Astrocyte of the cerebellum (primary cell): ENCODE data around the gene ATG5.
A peak's percentile ranks its signal among the peaks of the same experiment; 100 is the strongest.

Experiments
- DNase-seq: peaks from one replicate; pipeline ENCODE4 v3.0.0-alpha.2; 2011; ENCODE audit warnings: low read depth
- H3K4me3 ChIP-seq: 2 replicates; pipeline ENCODE4 v1.5.1; 2011; ENCODE audit warnings: mild to moderate bottlenecking, low read depth, low read length, moderate library complexity
- in situ Hi-C: cut with HindIII; loops from 2 replicates; pipeline ENCODE4 v1.10.0; 2017; ENCODE audit warnings: low sequenced_read_pairs
- TF ChIP-seq, protein P1 (sequence below): IDR thresholded peaks from 2 replicates; pipeline ENCODE4 v1.5.1; 2012; ENCODE audit warnings: low read length, low read depth, moderate library complexity, mild to moderate bottlenecking; ENCODE audit errors: missing control alignments

The ATG5 gene

DNA sequence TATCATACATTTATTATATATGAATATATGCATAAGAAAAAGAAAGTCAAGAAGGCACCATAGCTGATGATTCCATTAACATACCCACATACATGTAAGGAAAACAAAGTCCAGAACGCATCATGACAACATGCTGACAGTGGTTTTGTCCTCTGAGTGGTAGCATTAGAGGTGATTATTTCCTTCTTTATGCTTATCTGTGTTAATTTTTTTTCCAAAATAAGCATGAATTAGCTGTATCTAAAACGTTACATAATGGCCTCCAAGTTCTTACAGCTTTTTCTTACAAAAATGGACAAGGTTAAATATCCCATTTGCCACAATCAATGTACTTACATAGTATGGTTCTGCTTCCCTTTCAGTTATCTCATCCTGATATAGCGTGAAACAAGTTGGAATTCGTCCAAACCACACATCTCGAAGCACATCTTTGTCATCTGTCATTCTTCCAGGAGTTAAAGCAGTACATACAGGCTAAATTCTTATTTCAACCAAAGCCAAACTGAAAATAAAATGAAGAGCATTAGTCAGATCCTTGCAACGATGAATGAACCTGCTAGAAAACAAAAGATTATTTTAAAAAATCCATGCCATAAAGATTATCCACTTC lies 9.7 kb downstream of the ATG5 start:
- no peak overlapping the region for H3K4me3 ChIP-seq
- in situ Hi-C loops = no loop called here
- no peak for DNase-seq
- TF ChIP-seq, protein P1, sequence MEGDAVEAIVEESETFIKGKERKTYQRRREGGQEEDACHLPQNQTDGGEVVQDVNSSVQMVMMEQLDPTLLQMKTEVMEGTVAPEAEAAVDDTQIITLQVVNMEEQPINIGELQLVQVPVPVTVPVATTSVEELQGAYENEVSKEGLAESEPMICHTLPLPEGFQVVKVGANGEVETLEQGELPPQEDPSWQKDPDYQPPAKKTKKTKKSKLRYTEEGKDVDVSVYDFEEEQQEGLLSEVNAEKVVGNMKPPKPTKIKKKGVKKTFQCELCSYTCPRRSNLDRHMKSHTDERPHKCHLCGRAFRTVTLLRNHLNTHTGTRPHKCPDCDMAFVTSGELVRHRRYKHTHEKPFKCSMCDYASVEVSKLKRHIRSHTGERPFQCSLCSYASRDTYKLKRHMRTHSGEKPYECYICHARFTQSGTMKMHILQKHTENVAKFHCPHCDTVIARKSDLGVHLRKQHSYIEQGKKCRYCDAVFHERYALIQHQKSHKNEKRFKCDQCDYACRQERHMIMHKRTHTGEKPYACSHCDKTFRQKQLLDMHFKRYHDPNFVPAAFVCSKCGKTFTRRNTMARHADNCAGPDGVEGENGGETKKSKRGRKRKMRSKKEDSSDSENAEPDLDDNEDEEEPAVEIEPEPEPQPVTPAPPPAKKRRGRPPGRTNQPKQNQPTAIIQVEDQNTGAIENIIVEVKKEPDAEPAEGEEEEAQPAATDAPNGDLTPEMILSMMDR = no peak

DNA sequence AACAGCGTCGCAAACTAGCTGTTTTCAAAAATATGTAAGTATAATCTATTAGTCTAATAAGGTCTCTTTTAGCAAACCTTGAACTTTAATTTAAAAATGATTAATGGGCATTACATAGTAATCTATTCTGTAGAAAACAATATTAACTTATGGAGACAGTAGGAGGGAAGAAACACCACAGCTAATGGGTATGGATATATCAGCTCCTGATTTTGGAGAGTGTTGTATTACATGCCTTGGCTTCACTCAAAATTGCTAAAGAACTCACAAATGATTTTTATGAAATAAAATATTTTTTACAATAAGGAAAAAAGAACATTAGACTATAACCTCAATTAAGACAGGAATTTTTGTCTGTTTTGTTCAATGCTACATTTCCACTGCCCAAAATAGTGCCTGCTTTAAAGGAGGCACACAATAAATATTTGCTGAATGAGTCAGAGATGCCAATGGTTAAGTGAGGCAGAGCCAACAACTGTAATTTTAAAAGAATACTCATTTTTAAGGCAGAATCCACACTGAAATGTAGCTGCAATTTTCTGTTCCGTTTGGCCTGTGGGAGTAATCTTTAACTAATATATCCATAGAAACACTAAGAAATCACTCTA lies 15.7 kb downstream of the ATG5 start:
- no peak for DNase-seq
- TF ChIP-seq, protein P1 = no peak
- no peak overlapping the region for H3K4me3 ChIP-seq
- in situ Hi-C loops = no loop called here

DNA sequence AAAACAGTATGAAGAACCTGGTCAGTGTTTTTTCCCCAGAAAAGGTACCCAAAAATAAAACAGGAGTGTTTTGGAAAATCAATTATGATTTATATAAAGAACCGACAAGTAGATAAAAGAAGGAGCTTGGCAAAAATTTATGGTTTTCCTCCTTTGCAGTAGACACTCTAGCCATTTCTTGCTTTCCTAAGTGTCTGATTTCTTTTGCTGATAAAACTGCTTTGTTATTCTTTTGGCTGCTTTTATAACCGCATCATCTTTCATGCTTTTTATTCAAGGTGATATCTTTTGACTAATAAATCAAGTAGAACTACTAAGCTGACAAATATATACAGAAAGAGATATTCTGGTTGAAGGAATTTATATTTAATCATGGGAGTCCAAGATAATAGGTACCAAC lies 16.6 kb downstream of the ATG5 start:
- TF ChIP-seq, protein P1 = no peak
- in situ Hi-C loops = no loop called here
- no peak overlapping the region for H3K4me3 ChIP-seq
- no peak for DNase-seq

DNA sequence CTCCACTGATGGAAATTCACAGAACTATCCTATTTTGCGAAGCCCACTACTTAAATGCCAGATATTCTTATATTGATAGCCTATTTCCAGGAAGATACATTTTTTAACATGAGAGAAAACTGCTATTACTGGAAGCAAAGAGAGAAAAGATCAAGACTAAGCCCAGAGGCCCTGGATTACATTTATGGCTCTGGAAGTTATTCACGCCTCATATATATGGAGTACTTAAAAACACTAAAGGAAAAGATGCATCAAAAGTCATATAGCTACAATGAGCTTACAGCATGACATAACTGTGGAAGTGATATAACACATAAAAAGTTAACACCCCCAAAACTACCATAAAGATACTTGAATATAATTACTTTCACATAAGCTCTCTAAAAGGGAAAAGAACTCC lies 19.8 kb downstream of the ATG5 start:
- no peak for DNase-seq
- H3K4me3 ChIP-seq = no peak overlapping the region
- TF ChIP-seq, protein P1 = no peak
- in situ Hi-C loops = no loop called here

DNA sequence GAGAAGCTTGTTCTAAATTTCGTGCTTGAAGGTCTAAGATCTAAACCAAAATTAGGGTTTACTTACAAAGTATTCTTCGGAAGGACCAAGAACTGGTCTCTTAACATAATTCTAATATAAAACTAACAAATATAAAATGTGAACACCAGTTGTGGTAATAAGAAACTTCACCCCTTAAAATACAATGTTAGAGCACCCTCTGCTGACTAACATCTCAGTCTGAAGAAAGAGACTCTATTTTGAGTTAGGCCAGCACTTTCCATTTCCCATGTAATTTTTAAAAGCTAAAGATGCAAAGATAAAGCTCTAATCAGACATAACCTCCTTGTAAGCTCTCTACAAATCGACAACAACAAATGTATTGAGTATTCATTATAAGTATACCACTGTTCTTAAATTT lies 24.6 kb downstream of the ATG5 start:
- TF ChIP-seq, protein P1 = peak; percentile 42
- DNase-seq = peak; percentile 39
- in situ Hi-C loops = no loop called here
- no peak overlapping the region for H3K4me3 ChIP-seq

DNA sequence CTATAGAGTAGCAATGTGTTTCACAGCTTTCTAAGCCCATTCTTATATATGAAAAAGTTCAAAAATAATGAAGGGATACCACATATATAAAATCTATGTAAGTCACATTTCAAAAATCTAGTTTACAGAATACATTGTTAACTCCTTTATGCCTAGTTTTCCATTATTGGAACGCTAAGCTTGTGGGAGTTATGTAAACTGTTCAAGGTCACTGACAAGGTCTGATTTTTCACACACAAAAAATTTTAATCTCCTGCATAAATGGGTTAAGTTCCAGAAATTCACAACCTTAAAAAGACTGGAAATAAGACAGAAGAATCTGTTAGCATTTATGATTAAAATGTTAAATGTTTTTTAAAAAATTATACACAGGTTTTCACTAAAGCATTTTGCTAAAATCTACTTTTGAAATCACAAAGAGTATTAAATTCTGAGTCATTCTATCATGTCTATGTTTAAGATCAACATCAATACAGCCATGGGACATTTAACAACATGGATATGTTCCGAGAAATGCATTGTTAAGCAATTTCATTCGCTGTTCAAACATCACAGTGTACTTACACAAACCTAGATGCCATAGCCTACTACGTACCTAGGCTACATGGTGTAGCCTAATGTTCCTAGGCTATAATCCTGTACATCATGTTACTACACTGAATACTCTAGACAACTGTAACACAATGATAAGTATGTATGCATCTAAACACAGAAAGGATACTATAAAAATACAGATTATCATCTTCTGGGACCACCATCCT lies 25.4 kb downstream of the ATG5 start:
- in situ Hi-C loops = no loop called here
- H3K4me3 ChIP-seq = no peak overlapping the region
- TF ChIP-seq, protein P1 = no peak
- DNase-seq = no peak
